SK-N-SH (cell line): ENCODE results near the gene FGF19. TPM values are rescaled to one million over a fixed set of nuclear protein-coding genes. Genes with fewer than 3 reads are reported as not detected.

Source experiments
- CTCF ChIA-PET: fragments of 300-600, 350-600 bp; formaldehyde crosslinking; extraction: SDS; loops from one replicate; lab custom pipeline; 2021; lab: Yijun Ruan, JAX
- POLR2A ChIA-PET: fragments of 350-600 bp; sonication (Branson Sonifier 250); formaldehyde crosslinking; extraction: SDS; loops from one replicate; lab custom pipeline; 2020; ENCODE audit warnings: antibody characterized with exemption, inconsistent platforms; lab: Yijun Ruan, JAX
- DNase-seq: peaks from one replicate; pipeline ENCODE4 v3.0.0; 2012
- H2AFZ ChIP-seq: fragments of 200-600 bp; sonication (generic); 2 replicates; pipeline ENCODE4 v1.8.1; 2016; ENCODE audit warnings: antibody characterized with exemption, mild to moderate bottlenecking, low read depth
- H3F3A ChIP-seq: fragments of 200-600 bp; sonication (generic); replicated peaks from 2 replicates; pipeline ENCODE3; 2016; ENCODE audit warnings: antibody characterized with exemption, mild to moderate bottlenecking; ENCODE audit not compliant: insufficient read depth
- H3K27ac ChIP-seq, 2 experiments: fragments of 200-500 bp in 1 of 2; fragments of 200-600 bp in 1 of 2; sonication (Bioruptor generic) in 1 of 2; sonication (generic), shearing (Covaris generic) in 1 of 2; 2 replicates each; pipeline versions ENCODE4 v1.5.1 to v1.6.1; 2014 to 2016; ENCODE audit warnings: low read depth in 2 of 2, inconsistent platforms in 1 of 2, low read length in 1 of 2, mild to moderate bottlenecking in 1 of 2, mixed read lengths in 1 of 2
- H3K27me3 ChIP-seq: fragments of 200-600 bp; sonication (generic), shearing (Covaris generic); 2 replicates; pipeline ENCODE4 v1.6.1; 2016; ENCODE audit warnings: mixed run types; ENCODE audit not compliant: insufficient read depth
- H3K36me3 ChIP-seq, 2 experiments: fragments of 200-500 bp in 1 of 2; fragments of 200-600 bp in 1 of 2; sonication (Bioruptor generic) in 1 of 2; sonication (generic) in 1 of 2; replicated peaks in 1 of 2; 2 replicates each; pipeline versions ENCODE3 to v1.5.1; 2014 to 2016; ENCODE audit warnings: low read length in 1 of 2, mild to moderate bottlenecking in 1 of 2; ENCODE audit not compliant: insufficient read depth in 2 of 2, control insufficient read depth in 1 of 2
- H3K4me1 ChIP-seq, 2 experiments: fragments of 200-500 bp in 1 of 2; fragments of 200-600 bp in 1 of 2; sonication (Bioruptor generic) in 1 of 2; sonication (generic), shearing (Covaris generic) in 1 of 2; 2 replicates each; pipeline versions ENCODE4 v1.5.1 to v1.6.1; 2014 to 2016; ENCODE audit warnings: low read depth in 1 of 2, low read length in 1 of 2, mixed run types in 1 of 2; ENCODE audit not compliant: insufficient read depth in 2 of 2, control insufficient read depth in 1 of 2
- H3K4me2 ChIP-seq: fragments of 200-600 bp; sonication (generic), shearing (Covaris generic); 2 replicates; pipeline ENCODE4 v1.6.1; 2017; ENCODE audit warnings: mixed run types
- H3K4me3 ChIP-seq, 2 experiments: fragments of 200-500 bp in 1 of 2; fragments of 200-600 bp in 1 of 2; sonication (Bioruptor generic) in 1 of 2; sonication (generic), shearing (Covaris generic) in 1 of 2; 2 replicates each; pipeline versions ENCODE4 v1.5.1 to v1.8.1; 2014 to 2016; ENCODE audit warnings: low read depth in 2 of 2, inconsistent platforms in 1 of 2, low read length in 1 of 2, mild to moderate bottlenecking in 1 of 2, mixed read lengths in 1 of 2, moderate library complexity in 1 of 2
- H3K79me2 ChIP-seq: fragments of 200-600 bp; sonication (generic); 2 replicates; pipeline ENCODE4 v1.8.1; 2017; ENCODE audit warnings: mild to moderate bottlenecking; ENCODE audit not compliant: insufficient read depth
- H3K9ac ChIP-seq: fragments of 200-600 bp; sonication (generic); 2 replicates; pipeline ENCODE4 v1.6.1; 2017; ENCODE audit warnings: mixed run types
- H3K9me2 ChIP-seq: fragments of 200-600 bp; sonication (generic); 2 replicates; pipeline ENCODE4 v1.6.1; 2017; ENCODE audit warnings: mixed run types
- H3K9me3 ChIP-seq: fragments of 200-600 bp; sonication (generic); 2 replicates; pipeline ENCODE4 v1.6.1; 2017; ENCODE audit warnings: mixed run types, mild to moderate bottlenecking, moderate library complexity
- H4K20me1 ChIP-seq: fragments of 200-600 bp; sonication (generic); 2 replicates; pipeline ENCODE4 v1.6.1; 2017; ENCODE audit warnings: mild to moderate bottlenecking, mixed run types; ENCODE audit not compliant: insufficient read depth
- ELF1 ChIP-seq: IDR thresholded peaks from 2 replicates; pipeline ENCODE4 v1.4.0; 2012
- EZH2phosphoT487 ChIP-seq: fragments of 200-600 bp; sonication (generic); IDR thresholded peaks from 2 replicates; pipeline ENCODE4 v1.6.1; 2017; ENCODE audit warnings: low read depth, mixed run types, mild to moderate bottlenecking, antibody characterized with exemption, moderate library complexity, borderline replicate concordance
- GATA2 ChIP-seq: sonication (generic); formaldehyde crosslinking; IDR thresholded peaks from 2 replicates; pipeline ENCODE4 v1.5.0; 2020; ENCODE audit warnings: mild to moderate bottlenecking, missing genetic modification reagents
- JUND ChIP-seq: IDR thresholded peaks from 2 replicates; pipeline ENCODE4 v1.4.0; 2012
- MEF2A ChIP-seq: IDR thresholded peaks from 2 replicates; pipeline ENCODE4 v1.4.0; 2012; ENCODE audit warnings: low read depth, borderline replicate concordance
- POLR2AphosphoS5 ChIP-seq: IDR thresholded peaks from 2 replicates; pipeline ENCODE4 v1.6.1; 2012; ENCODE audit warnings: low read depth, low read length
- RCOR1 ChIP-seq: fragments of 150-350 bp; IDR thresholded peaks from 2 replicates; pipeline ENCODE4 v1.6.1; 2017; ENCODE audit warnings: antibody characterized with exemption, low read length
- RFX5 ChIP-seq: IDR thresholded peaks from 2 replicates; pipeline ENCODE4 v1.6.1; 2012; ENCODE audit warnings: mild to moderate bottlenecking, improper control_type of control experiment, low read length
- RXRA ChIP-seq: IDR thresholded peaks from 2 replicates; pipeline ENCODE4 v1.4.0; 2012; ENCODE audit warnings: low read depth, mild to moderate bottlenecking, borderline replicate concordance
- SIN3A ChIP-seq: IDR thresholded peaks from 2 replicates; pipeline ENCODE4 v1.6.1; 2012; ENCODE audit warnings: low read depth, mild to moderate bottlenecking, low read length, moderate library complexity, borderline replicate concordance
- SMC3 ChIP-seq: IDR thresholded peaks from 2 replicates; pipeline ENCODE4 v1.6.1; 2012; ENCODE audit warnings: low read depth, low read length, improper control_type of control experiment
- YY1 ChIP-seq: IDR thresholded peaks from 2 replicates; pipeline ENCODE4 v1.4.0; 2012; ENCODE audit warnings: low read depth, mild to moderate bottlenecking
- WGBS: methylation state at CpG from one replicate; pipeline ENCODE4 v1.1.6; 2017; ENCODE audit warnings: low lambda C conversion rate; 5-methylcytosine and 5-hydroxymethylcytosine counted together
- polyA plus RNA-seq, 3 experiments: library from polyadenylated mRNA; depleted of rRNA; stranded (reverse); fragments of >200 nt; gene quantifications; 2 replicates each; pipeline ENCODE4 v1.2.3, GENCODE V29; 2012
- TF ChIP-seq, protein P1 (sequence below): IDR thresholded peaks from 2 replicates; pipeline ENCODE4 v1.4.0; 2012; ENCODE audit warnings: low read depth
- TF ChIP-seq, protein P2 (sequence below): IDR thresholded peaks from 2 replicates; pipeline ENCODE4 v1.6.1; 2012; ENCODE audit warnings: mild to moderate bottlenecking, low read depth, low read length, moderate library complexity
- TF ChIP-seq, protein P3 (sequence below): fragments of 150-350 bp; IDR thresholded peaks from 2 replicates; pipeline ENCODE4 v1.6.1; 2017; ENCODE audit warnings: antibody characterized with exemption, low read length, low read depth, borderline replicate concordance

FGF19 gene
- polyA plus RNA-seq, 1 of the 3 experiments (the other 2 are of a cell fraction): not detected

DNA sequence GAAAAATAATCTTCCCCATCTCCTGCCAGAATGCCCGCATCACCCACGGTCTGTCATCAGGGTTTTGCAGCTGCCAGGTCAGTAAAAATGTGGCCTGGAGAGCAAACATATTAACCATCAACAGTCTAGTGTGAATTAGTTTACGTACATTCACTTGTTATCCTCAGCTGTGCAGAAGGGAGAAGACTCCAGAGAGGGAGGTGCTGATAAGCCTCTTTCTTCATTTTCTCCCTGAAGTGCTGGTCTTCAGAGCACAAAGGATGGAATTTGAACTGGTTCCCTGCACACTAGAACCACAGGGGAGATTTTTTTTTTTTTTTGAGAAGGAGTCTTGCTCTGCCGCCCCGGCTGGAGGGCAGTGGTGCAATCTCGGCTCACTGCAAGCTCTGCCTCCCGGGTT is 8.2 kb downstream of the FGF19 start:
- DNase-seq: no peak
- peaks cover 3% of the 10 kb centered on the region for H3F3A ChIP-seq
- H3K4me3 ChIP-seq: no peak overlapping the region
- no peak overlapping the region for H3K9ac ChIP-seq
- H3K4me2 ChIP-seq: no peak overlapping the region
- H2AFZ ChIP-seq: no peak overlapping the region
- CTCF ChIA-PET: interaction anchor here (0.6 to 2.3 kb wide), 9 partner anchors 9 to 496 kb away, joined by 3 to 12 read pairs (median 4); partner anchors contain the start of gene FGF19
- no peak for TF ChIP-seq YY1
- TF ChIP-seq GATA2 (CRISPR knock-in tag): no peak
- no peak for TF ChIP-seq EZH2phosphoT487
- TF ChIP-seq POLR2AphosphoS5: no peak
- TF ChIP-seq, protein P1, sequence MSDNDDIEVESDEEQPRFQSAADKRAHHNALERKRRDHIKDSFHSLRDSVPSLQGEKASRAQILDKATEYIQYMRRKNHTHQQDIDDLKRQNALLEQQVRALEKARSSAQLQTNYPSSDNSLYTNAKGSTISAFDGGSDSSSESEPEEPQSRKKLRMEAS: no peak
- no peak for TF ChIP-seq RXRA
- no peak for TF ChIP-seq RCOR1
- TF ChIP-seq, protein P2, sequence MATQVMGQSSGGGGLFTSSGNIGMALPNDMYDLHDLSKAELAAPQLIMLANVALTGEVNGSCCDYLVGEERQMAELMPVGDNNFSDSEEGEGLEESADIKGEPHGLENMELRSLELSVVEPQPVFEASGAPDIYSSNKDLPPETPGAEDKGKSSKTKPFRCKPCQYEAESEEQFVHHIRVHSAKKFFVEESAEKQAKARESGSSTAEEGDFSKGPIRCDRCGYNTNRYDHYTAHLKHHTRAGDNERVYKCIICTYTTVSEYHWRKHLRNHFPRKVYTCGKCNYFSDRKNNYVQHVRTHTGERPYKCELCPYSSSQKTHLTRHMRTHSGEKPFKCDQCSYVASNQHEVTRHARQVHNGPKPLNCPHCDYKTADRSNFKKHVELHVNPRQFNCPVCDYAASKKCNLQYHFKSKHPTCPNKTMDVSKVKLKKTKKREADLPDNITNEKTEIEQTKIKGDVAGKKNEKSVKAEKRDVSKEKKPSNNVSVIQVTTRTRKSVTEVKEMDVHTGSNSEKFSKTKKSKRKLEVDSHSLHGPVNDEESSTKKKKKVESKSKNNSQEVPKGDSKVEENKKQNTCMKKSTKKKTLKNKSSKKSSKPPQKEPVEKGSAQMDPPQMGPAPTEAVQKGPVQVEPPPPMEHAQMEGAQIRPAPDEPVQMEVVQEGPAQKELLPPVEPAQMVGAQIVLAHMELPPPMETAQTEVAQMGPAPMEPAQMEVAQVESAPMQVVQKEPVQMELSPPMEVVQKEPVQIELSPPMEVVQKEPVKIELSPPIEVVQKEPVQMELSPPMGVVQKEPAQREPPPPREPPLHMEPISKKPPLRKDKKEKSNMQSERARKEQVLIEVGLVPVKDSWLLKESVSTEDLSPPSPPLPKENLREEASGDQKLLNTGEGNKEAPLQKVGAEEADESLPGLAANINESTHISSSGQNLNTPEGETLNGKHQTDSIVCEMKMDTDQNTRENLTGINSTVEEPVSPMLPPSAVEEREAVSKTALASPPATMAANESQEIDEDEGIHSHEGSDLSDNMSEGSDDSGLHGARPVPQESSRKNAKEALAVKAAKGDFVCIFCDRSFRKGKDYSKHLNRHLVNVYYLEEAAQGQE: no peak
- TF ChIP-seq JUND: no peak
- TF ChIP-seq SIN3A: no peak
- TF ChIP-seq, protein P3, sequence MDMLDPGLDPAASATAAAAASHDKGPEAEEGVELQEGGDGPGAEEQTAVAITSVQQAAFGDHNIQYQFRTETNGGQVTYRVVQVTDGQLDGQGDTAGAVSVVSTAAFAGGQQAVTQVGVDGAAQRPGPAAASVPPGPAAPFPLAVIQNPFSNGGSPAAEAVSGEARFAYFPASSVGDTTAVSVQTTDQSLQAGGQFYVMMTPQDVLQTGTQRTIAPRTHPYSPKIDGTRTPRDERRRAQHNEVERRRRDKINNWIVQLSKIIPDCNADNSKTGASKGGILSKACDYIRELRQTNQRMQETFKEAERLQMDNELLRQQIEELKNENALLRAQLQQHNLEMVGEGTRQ: no peak
- no peak for TF ChIP-seq SMC3
- no peak for TF ChIP-seq MEF2A
- H3K36me3 ChIP-seq: no peaks in the 10 kb centered on the region
- POLR2A ChIA-PET: no interaction called here
- H3K27me3 ChIP-seq: peaks cover 6% of the 10 kb centered on the region; the same call in 1 of the 2 replicates
- H3K9me2 ChIP-seq: no peaks in the 10 kb centered on the region
- 84% methylated on average over 6 of the region's 7 CpGs for WGBS
- no peak overlapping the region for H3K27ac ChIP-seq
- no peaks in the 10 kb centered on the region for H4K20me1 ChIP-seq
- no peaks in the 10 kb centered on the region for H3K9me3 ChIP-seq
- H3K4me1 ChIP-seq: peaks cover 0 to 15% of the 10 kb centered on the region in 2 experiments; a peak in 1 of 4 replicates
- no peaks in the 10 kb centered on the region for H3K79me2 ChIP-seq

DNA sequence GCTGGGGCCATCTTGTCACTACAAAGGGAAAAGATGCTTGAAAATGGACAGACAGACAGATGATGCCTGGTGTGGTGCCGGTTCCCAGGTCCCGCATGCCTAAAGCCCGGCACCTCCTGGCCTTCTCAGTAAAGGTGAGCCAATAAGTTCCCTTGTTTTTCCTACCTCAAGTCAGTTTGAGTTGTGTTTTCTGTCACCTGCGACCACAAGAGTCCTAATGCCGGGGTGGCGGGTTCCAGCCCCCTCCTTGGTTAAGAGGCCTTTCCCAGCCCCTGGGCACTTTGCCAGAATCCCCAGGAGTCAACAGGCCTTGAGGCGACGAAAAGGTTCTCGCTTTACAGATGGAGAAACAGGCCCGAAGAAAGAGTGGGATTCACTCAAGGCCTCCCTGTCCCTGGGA is 9.0 kb downstream of the FGF19 start:
- POLR2A ChIA-PET: no interaction called here
- H3K79me2 ChIP-seq: no peaks in the 10 kb centered on the region

More for the DNA sequence above, 9.0 kb downstream of the FGF19 start:
- Histone ChIP-seq H3K9me3 (no peaks in the 10 kb centered on the region), H3K4me2 (no peak overlapping the region), H3K4me1 (peaks cover 0 to 10% of the 10 kb centered on the region in 2 experiments; a peak in 1 of 4 replicates), H3F3A (no peaks in the 10 kb centered on the region), H3K9ac (no peak overlapping the region), H3K9me2 (no peaks in the 10 kb centered on the region), H3K27ac (no peak overlapping the region), H2AFZ (no peak overlapping the region), H3K27me3 (peaks cover 6% of the 10 kb centered on the region; the same call in 1 of the 2 replicates), H3K4me3 (no peak overlapping the region), H3K36me3 (no peaks in the 10 kb centered on the region), H4K20me1 (no peaks in the 10 kb centered on the region)
- WGBS: 86% methylated on average over 10 of the region's 10 CpGs
- DNase-seq: no peak
- TF ChIP-seq GATA2 (CRISPR knock-in tag): no peak
- no peak for TF ChIP-seq RFX5
- TF ChIP-seq EZH2phosphoT487: no peak
- TF ChIP-seq SIN3A: no peak
- TF ChIP-seq POLR2AphosphoS5: no peak
- TF ChIP-seq ELF1: no peak
- CTCF ChIA-PET: interaction anchor here (0.9 to 2.3 kb wide), 4 partner anchors 9 to 497 kb away, joined by 3 to 12 read pairs (median 5); no protein-coding TSS in a partner anchor
